GM11168 (cell line): Measurements from ENCODE around the gene RBP3.

ENCODE experiments used
- in situ Hi-C: fragments of 300-500 bp; cut with MboI; formaldehyde crosslinking; loops from one replicate; pipeline ENCODE4 v1.12.0; 2022; ENCODE audit warnings: low sequenced_read_pairs; ENCODE audit not compliant: unreplicated experiment

The RBP3 gene

GRCh38 chr10:47368431-47369180, 20.4 kb downstream of the RBP3 start:
- in situ Hi-C loops = no loop called here

GRCh38 chr10:47369251-47369894, 21.2 kb downstream of the RBP3 start:
- in situ Hi-C loops = no loop called here

- in situ Hi-C loops = no loop called here
Observed at GRCh38 chr10:47370015-47370767, 22.0 kb downstream of the RBP3 start.

- in situ Hi-C loops = no loop called here
Observed at GRCh38 chr10:47370878-47371277, 22.7 kb downstream of the RBP3 start.

- in situ Hi-C loops = no loop called here
Observed at GRCh38 chr10:47371629-47372485, 23.7 kb downstream of the RBP3 start.

- in situ Hi-C loops = no loop called here
Observed at GRCh38 chr10:47372726-47373125, 24.6 kb downstream of the RBP3 start.

GRCh38 chr10:47374611-47375536, 26.7 kb downstream of the RBP3 start:
- in situ Hi-C loops = no loop called here

GRCh38 chr10:47376522-47377220, 28.5 kb downstream of the RBP3 start:
- in situ Hi-C loops = no loop called here

GRCh38 chr10:47378183-47378510, 30.0 kb downstream of the RBP3 start:
- in situ Hi-C loops = no loop called here

- in situ Hi-C loops = no loop called here
Observed at GRCh38 chr10:47378606-47379444, 30.7 kb downstream of the RBP3 start.

- in situ Hi-C loops = no loop called here
Observed at GRCh38 chr10:47379445-47379785, 31.3 kb downstream of the RBP3 start.

- in situ Hi-C loops = loop anchor here (5.0 kb wide), 2 partner anchors 1098 to 1273 kb away; no protein-coding TSS in a partner anchor
Observed at GRCh38 chr10:47379901-47380300, 31.7 kb downstream of the RBP3 start.

- in situ Hi-C loops = loop anchor here (5.0 kb wide), 2 partner anchors 1098 to 1273 kb away; no protein-coding TSS in a partner anchor
Observed at GRCh38 chr10:47380341-47381102, 32.4 kb downstream of the RBP3 start.

GRCh38 chr10:47381103-47381395, 32.9 kb downstream of the RBP3 start:
- in situ Hi-C loops = loop anchor here (5.0 kb wide), 2 partner anchors 1099 to 1274 kb away; no protein-coding TSS in a partner anchor

GRCh38 chr10:47381427-47382379, 33.5 kb downstream of the RBP3 start:
- in situ Hi-C loops = loop anchor here (5.0 kb wide), 2 partner anchors 1099 to 1274 kb away; no protein-coding TSS in a partner anchor
